Hematopoietic multipotent progenitor cell treated with erythropoietin and hydrocortisone succinate and interleukin-3 and kit ligand, for 4 days (in vitro differentiated cells): ENCODE measurements around the gene RAB3IL1.
"Not testable (repeated sequence)": the region's sequence is repeated elsewhere in the genome, so short reads cannot be mapped to it uniquely, and the experiment has no call there.

Source experiments
- DNase-seq: peaks from one replicate; pipeline ENCODE4 v3.0.0-alpha.2; 2015

RAB3IL1 gene

GRCh38 chr11:61917334-61918109, at the start of gene RAB3IL1:
RAB3IL1 (minus strand) TSS chr11:61917566; CDS start chr11:61917367, 199 bp downstream.
- DNase-seq, result peak; percentile 53

GRCh38 chr11:61966734-61967115, 49.4 kb upstream of the RAB3IL1 start:
- DNase-seq, result peak; percentile 90

- not testable (repeated sequence) for DNase-seq
Measured at GRCh38 chr11:61964666-61965271, 47.4 kb upstream of the RAB3IL1 start.

GRCh38 chr11:61964058-61964665, 46.8 kb upstream of the RAB3IL1 start:
- no peak for DNase-seq

GRCh38 chr11:61963282-61964057, 46.1 kb upstream of the RAB3IL1 start:
- DNase-seq, result peak; percentile 89

- DNase-seq, result no peak
Measured at GRCh38 chr11:61963016-61963281, 45.6 kb upstream of the RAB3IL1 start.

- no peak for DNase-seq
Measured at GRCh38 chr11:61962213-61963015, 45.0 kb upstream of the RAB3IL1 start.

- no peak for DNase-seq
Measured at GRCh38 chr11:61961570-61962212, 44.3 kb upstream of the RAB3IL1 start.

GRCh38 chr11:61960532-61960931, 43.2 kb upstream of the RAB3IL1 start:
- DNase-seq, result no peak

- no peak for DNase-seq
Measured at GRCh38 chr11:61959678-61960077, 42.3 kb upstream of the RAB3IL1 start.

- DNase-seq, result no peak
Measured at GRCh38 chr11:61959114-61959513, 41.7 kb upstream of the RAB3IL1 start.

GRCh38 chr11:61958590-61958989, 41.2 kb upstream of the RAB3IL1 start:
- DNase-seq, result no peak

- no peak for DNase-seq
Measured at GRCh38 chr11:61957021-61957770, 39.8 kb upstream of the RAB3IL1 start.

- DNase-seq, result no peak
Measured at GRCh38 chr11:61956191-61957020, 39.0 kb upstream of the RAB3IL1 start.

- no peak for DNase-seq
Measured at GRCh38 chr11:61955422-61956135, 38.2 kb upstream of the RAB3IL1 start.

GRCh38 chr11:61954851-61955421, 37.6 kb upstream of the RAB3IL1 start:
- peak; percentile 75 for DNase-seq

GRCh38 chr11:61954106-61954850, 36.9 kb upstream of the RAB3IL1 start:
- DNase-seq, result peak; percentile 69

GRCh38 chr11:61953632-61954031, 36.3 kb upstream of the RAB3IL1 start:
- DNase-seq, result not testable (repeated sequence)

- no peak for DNase-seq
Measured at GRCh38 chr11:61952882-61953281, 35.5 kb upstream of the RAB3IL1 start.
